ENCODE measurements around the gene TIGD3. TPM values are rescaled to one million over a fixed set of nuclear protein-coding genes. Genes with fewer than 3 reads are reported as not detected.
A peak's percentile ranks its signal among the peaks of the same experiment; 100 is the strongest.

The TIGD3 gene
- total and polyA plus RNA-seq, 2 of the 13 experiments (the other 11 are each of a cell fraction or from before 2014, with no cell fraction given), result 0.49 to 4.9 TPM

DNA sequence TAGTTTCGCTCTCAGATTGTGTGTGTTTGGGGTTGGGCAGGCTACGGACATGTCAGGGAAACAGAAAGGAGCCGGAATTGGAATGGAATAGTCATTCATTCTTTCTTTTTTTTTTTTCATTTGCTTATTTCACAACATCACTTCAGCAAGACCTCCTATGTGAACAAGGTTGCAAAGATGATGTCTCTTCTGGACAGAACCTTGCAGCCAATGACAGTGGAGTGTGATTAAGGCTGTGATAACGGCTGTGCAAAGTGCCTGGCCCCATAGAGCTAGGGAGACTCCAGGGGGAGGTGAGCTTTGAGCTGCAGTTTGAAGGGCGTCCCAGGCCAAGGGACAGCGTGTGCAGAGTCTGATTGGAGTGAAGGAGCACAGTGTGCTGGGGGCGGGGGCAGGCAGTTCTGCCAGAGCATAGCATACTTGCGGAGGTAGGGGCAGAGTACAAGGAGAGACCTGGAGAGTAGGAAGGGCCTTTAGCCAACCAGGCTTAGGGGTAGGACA, 3.4 kb downstream of the TIGD3 start (continued):
- TF ChIP-seq ZNF598 (CRISPR knock-in tag; IDR thresholded peaks at IDR 0.05; ENCODE audit: borderline replicate concordance) (no peak), ZNF775 (CRISPR knock-in tag; IDR thresholded peaks at IDR 0.05; ENCODE audit: borderline replicate concordance) (no peak), ELF4 (CRISPR knock-in tag; IDR thresholded peaks at IDR 0.05; ENCODE audit: borderline replicate concordance) (no peak), ZSCAN29 (CRISPR knock-in tag; conservative IDR thresholded peaks at IDR 0.05) (no peak), CHD4 (IDR thresholded peaks at IDR 0.05; ENCODE audit: borderline replicate concordance, low read length) (no peak), GABPB1 (CRISPR knock-in tag; IDR thresholded peaks at IDR 0.05) (peak; percentile 15; the same call in 1 of the 2 replicates), ZNF235 (CRISPR knock-in tag; IDR thresholded peaks at IDR 0.05; ENCODE audit: borderline replicate concordance) (no peak), SAFB2 (CRISPR knock-in tag; IDR thresholded peaks at IDR 0.05; ENCODE audit: borderline replicate concordance, low read depth) (no peak), SPEN (CRISPR knock-in tag; IDR thresholded peaks at IDR 0.05; ENCODE audit: low read depth) (peak; percentile 25; the same call in 1 of the 2 replicates), ZNF232 (CRISPR knock-in tag; IDR thresholded peaks at IDR 0.05; ENCODE audit: borderline replicate concordance) (no peak; the same call in 1 of the 2 replicates), ZNF816 (CRISPR knock-in tag; IDR thresholded peaks at IDR 0.05; ENCODE audit: borderline replicate concordance) (no peak), ZBTB3 (CRISPR knock-in tag; IDR thresholded peaks at IDR 0.05; ENCODE audit: borderline replicate concordance, low read depth) (no peak), NFE2L1 (CRISPR knock-in tag; IDR thresholded peaks at IDR 0.05; ENCODE audit: borderline replicate concordance) (no peak), NR2F6 (IDR thresholded peaks at IDR 0.05) (no peak; the same call in 1 of the 2 replicates), NR2F6 (CRISPR knock-in tag; IDR thresholded peaks at IDR 0.05) (no peak; the same call in 1 of the 2 replicates), MXD4 (CRISPR knock-in tag; IDR thresholded peaks at IDR 0.05) (peak; percentile 60; the same call in 1 of the 2 replicates), ERF (CRISPR knock-in tag; IDR thresholded peaks at IDR 0.05) (0 out of 2 replicates have a peak, but pooled peaks have one; percentile 17), RCOR2 (CRISPR knock-in tag; IDR thresholded peaks at IDR 0.05) (peak; percentile 65; the same call in 1 of the 2 replicates)
- TF ChIP-seq, protein P1, sequence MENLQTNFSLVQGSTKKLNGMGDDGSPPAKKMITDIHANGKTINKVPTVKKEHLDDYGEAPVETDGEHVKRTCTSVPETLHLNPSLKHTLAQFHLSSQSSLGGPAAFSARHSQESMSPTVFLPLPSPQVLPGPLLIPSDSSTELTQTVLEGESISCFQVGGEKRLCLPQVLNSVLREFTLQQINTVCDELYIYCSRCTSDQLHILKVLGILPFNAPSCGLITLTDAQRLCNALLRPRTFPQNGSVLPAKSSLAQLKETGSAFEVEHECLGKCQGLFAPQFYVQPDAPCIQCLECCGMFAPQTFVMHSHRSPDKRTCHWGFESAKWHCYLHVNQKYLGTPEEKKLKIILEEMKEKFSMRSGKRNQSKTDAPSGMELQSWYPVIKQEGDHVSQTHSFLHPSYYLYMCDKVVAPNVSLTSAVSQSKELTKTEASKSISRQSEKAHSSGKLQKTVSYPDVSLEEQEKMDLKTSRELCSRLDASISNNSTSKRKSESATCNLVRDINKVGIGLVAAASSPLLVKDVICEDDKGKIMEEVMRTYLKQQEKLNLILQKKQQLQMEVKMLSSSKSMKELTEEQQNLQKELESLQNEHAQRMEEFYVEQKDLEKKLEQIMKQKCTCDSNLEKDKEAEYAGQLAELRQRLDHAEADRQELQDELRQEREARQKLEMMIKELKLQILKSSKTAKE (CRISPR knock-in tag; IDR thresholded peaks at IDR 0.05; ENCODE audit: borderline replicate concordance), result no peak
- TF ChIP-seq, protein P2, sequence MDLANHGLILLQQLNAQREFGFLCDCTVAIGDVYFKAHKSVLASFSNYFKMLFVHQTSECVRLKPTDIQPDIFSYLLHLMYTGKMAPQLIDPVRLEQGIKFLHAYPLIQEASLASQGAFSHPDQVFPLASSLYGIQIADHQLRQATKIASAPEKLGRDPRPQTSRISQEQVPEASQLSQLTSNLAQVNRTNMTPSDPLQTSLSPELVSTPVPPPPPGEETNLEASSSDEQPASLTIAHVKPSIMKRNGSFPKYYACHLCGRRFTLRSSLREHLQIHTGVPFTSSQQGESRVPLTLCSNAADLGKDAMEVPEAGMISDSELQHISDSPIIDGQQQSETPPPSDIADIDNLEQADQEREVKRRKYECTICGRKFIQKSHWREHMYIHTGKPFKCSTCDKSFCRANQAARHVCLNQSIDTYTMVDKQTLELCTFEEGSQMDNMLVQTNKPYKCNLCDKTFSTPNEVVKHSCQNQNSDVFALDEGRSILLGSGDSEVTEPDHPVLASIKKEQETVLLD (CRISPR knock-in tag; IDR thresholded peaks at IDR 0.05; ENCODE audit: low read depth), result no peak
- TF ChIP-seq, protein P3, sequence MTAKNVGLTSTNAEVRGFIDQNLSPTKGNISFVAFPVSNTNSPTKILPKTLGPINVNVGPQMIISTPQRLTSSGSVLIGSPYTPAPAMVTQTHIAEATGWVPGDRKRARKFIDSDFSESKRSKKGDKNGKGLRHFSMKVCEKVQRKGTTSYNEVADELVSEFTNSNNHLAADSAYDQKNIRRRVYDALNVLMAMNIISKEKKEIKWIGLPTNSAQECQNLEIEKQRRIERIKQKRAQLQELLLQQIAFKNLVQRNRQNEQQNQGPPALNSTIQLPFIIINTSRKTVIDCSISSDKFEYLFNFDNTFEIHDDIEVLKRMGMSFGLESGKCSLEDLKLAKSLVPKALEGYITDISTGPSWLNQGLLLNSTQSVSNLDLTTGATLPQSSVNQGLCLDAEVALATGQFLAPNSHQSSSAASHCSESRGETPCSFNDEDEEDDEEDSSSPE (CRISPR knock-in tag; IDR thresholded peaks at IDR 0.05), result no peak; the same call in 1 of the 2 replicates
- TF ChIP-seq, protein P4, sequence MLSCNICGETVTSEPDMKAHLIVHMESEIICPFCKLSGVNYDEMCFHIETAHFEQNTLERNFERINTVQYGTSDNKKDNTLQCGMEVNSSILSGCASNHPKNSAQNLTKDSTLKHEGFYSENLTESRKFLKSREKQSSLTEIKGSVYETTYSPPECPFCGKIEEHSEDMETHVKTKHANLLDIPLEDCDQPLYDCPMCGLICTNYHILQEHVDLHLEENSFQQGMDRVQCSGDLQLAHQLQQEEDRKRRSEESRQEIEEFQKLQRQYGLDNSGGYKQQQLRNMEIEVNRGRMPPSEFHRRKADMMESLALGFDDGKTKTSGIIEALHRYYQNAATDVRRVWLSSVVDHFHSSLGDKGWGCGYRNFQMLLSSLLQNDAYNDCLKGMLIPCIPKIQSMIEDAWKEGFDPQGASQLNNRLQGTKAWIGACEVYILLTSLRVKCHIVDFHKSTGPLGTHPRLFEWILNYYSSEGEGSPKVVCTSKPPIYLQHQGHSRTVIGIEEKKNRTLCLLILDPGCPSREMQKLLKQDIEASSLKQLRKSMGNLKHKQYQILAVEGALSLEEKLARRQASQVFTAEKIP (CRISPR knock-in tag; IDR thresholded peaks at IDR 0.05; ENCODE audit: borderline replicate concordance), result no peak
- TF ChIP-seq, protein P5, sequence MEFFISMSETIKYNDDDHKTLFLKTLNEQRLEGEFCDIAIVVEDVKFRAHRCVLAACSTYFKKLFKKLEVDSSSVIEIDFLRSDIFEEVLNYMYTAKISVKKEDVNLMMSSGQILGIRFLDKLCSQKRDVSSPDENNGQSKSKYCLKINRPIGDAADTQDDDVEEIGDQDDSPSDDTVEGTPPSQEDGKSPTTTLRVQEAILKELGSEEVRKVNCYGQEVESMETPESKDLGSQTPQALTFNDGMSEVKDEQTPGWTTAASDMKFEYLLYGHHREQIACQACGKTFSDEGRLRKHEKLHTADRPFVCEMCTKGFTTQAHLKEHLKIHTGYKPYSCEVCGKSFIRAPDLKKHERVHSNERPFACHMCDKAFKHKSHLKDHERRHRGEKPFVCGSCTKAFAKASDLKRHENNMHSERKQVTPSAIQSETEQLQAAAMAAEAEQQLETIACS (CRISPR knock-in tag; IDR thresholded peaks at IDR 0.05), result peak; percentile 54; the same call in 1 of the 2 replicates
